DMS114 treated with DMSO at 0.1 percent for 48 hours (cell line): ENCODE data around the gene STX16.

Experiments used
- DNase-seq: peaks from one replicate; lab custom pipeline; 2025; ENCODE audit not compliant: unreplicated experiment; lab: John Stamatoyannopoulos, UW

The STX16 gene

DNA sequence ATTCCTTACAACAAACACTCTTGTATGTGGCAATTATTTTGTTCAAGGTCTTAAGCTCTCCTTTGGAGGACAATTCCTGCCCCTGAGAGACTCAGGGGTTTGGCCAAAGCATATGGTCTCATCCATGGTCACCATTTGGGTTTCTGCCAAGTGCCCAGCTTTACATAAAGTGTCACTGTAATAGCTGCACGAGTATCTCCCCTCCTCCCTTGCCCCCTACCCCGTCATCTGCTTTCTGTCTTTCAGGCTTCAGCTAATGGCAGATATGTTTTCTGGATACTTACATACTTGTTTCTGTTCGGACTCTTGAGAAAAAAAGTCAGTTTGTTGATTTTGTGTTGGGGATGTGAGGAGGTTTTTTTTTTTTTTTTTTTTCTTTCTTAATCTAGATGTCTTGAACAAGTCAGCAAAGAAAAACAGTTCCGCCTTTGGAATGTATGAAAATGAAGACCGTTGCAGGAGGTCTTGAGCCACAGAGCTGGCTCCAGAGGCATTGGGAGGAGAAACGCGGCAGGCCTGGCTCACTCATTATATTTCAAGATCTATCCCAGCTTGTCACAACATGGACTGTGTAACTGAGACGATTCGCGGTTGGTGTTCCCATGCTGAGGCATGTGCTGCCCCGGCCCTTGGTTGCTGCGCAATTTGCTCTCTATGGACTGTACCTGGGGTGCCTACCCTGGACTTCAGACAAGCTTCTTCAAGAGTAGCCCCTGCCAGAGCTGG, 32.6 kb upstream of the STX16 start:
- no peak for DNase-seq

DNA sequence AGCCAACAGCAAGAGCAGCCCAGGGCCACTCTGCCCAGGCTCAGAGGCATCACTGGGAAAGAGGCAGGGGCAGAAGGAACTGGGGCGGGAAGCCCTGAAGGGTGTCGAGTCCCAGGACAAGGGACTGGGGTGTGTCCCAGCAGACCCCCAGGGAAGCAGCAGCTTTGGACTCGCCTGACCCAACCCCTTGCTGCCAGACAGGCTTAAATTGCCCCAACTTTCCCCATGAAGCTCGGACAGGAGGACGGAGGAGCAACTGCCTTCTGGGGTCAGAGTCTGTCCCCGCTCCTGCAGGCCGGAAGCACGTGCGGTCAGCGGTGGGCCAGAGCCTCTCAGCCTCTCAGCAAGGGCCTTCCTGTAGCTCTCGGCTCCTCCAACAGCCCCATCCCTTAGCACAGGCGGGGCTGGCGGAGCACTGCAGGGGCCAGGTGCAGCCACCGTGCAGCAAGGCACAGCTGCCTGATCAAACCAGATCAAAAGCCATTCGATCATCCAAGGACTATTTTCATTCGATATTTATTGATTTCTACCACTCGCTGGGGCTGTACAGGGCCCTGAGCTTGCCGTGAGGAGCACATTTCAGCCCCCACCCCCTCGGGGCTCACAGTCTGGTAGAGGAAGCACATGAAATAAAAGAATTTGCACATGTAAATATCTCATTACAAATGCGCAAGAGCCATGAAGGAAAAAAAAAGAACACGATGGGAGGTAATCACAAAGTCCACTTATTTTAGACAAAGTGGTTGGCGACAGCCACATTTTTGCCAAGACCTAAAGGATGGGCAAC, 31.8 kb upstream of the STX16 start:
- no peak for DNase-seq

DNA sequence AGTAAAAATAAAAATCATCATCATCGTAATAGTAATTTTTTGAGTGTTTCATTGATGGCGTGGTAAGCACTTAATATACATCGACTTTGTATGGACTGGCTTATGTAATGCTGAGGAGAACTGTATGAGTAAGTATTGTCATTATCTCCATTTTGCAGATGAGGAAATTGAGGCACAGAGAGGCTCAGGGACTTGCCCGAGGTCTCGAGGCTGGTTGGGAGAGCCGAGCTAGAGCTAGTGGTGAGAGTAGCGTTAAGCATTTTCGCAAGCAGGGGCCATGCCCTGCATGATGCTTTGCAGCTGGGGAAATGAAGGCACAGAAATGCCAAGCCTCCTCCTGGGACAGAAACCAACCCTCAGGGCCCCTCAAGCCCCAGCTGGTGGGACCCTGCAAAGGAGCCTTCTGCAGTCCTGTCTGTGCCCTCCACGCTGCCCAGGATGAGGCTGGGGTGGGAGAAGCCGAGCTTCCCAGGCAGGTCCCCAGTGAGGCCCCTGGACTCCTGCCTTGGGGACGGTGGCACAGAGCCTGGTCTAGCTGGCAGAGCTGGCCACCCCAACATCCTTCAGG, 31.1 kb upstream of the STX16 start:
- DNase-seq: no peak

DNA sequence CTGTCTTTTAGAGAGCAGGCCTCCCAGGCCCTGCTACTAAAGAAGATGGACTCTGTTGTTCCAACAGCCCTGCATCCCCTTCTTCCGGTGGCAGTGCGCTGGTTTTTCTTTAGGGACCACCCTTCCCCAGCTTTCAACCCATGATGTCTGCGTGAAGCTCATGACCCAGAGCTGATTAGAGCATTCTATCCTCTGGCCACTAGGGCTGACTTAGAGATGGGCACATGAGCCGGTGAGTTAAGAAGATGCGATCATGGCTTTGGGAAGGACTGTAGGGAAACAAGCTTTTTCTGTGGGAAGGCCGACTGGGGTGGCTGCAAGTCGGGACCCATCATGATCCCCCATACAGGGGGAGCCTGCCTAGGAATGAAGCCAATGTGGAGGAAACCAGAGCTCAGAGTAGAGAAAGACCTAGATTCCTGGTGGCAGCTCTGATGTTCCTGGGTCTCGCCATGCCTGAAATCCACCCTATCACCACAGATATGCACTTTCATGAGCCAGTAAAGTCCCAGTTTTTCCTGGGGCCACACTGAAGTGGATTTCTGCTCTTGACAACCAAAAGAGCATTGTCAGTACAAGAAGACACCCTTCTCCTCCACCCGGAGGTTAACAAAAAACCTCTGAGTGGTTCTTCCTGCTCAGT, 29.1 kb upstream of the STX16 start:
- no peak for DNase-seq

DNA sequence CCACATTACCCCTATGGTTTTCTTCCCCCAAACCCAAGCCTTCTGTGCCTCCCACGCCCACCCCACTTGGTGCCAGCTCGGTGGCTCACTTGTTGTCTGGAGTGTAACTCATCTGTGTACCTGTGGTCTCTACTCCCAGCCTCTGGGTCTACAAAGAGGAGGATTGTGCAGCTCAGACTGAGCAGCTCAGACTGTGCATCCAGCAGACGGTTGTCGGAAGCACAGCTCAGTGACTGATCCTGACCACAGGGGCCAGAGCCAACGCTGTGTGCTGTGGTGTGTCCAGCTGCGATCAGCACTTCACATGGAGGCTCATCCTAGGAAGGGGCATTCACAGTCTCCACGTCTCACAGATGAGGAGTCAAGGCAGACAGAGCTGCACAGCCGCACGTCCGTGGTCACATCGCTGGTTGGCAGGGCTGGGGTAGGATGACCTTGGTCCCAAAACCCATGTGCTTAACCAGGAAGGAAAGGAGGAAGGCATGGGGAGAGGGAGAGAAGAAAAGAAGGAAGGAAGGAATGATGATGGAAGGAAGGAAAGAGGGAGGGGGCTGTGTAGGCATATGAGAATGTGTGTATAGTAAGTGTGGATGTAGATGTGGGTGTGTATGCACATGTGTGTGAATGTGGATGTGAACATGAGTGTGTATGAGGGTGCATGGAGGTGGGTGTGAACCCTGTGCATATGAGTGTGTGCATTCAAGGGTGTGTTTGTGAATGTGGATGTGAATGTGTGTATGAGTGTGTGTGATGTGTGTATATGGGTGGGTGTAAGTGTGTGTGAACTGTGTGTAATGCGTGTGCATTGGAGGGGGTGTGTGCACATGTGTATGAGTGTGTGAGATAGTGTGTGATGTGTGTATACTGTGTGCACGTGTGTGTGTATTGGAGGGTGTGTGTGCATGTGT, 28.2 kb upstream of the STX16 start:
- DNase-seq: no peak

DNA sequence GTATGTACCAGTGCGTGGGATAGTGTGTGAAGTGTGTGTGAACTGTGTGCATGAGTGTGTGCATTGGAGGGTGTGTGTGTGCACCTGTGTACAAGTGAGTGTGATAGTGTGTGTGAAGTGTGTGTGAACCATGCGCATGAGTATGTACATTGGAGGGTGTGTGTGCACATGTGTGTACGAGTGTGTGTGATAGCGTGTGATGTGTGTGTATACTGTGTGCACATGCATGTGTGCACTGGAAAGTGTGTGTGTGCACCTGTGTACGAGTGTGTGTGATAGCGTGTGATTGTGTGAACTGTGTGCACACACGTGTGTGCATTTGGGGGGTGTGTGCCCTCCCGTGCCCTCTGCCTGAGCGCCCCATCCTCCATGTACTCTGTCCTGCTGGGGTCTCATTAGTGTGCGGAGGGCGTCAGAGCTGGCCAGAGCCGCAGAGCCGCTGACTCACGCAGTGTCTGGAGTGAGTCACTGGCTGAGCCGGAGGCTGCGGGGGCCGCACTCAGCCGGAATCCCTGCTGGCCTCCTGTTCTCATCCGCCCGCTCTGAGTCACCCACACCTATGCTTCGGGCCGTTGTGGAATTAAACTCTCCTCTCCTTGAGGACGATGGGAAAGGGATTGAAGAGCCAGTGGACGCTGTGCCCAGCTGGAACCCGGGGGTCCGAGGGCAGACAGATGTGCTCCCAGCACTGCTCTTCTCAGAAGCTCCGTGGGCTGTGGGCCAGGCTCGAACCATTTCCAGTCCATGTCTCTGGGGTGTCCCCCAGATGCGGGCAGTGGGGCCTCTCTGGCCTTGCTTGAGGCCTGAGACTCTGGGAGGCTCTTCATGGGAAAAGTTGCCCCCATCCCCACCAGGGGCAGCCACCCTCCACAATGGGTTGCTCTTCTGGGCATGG, 27.3 kb upstream of the STX16 start:
- DNase-seq: no peak

DNA sequence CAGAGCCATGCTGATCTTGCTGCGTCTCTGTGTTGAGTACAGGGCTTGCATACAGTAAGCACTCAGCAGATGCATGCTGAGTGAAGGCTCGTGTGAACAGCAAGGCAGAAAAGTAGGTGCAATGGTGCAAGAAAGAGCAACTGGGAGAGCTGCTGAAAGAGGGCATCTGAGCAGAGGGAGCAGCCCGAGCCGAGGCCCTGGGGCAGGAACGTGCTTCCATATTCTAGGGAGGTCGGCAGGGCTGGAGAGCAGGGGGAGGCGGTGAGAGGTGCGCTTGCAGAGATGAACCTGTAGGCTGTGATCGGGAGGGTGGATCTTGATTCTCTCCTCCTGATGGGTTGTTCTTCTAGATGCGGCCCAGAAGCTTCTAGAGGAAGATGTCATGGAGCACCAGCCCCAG, 26.4 kb upstream of the STX16 start:
- no peak for DNase-seq

DNA sequence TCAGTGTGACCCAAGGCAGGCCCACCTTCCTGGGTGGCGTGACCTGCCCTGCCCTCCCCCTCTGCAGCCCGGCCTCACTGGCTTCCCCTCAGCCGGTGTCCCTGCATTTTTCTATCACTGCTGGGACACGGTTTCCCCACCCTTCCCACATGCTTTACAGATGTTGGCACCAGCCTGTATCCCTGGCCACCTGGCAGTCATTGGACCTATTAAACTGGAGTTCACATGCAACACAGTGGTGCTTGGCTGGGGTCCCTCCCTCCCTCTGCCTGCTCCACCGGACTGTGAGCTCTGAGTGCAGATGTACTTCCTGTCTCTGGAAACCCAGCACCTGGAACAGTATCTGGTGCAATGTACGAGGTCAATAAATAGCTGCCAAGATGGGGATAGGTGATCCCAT, 25.5 kb upstream of the STX16 start:
- no peak for DNase-seq

DNA sequence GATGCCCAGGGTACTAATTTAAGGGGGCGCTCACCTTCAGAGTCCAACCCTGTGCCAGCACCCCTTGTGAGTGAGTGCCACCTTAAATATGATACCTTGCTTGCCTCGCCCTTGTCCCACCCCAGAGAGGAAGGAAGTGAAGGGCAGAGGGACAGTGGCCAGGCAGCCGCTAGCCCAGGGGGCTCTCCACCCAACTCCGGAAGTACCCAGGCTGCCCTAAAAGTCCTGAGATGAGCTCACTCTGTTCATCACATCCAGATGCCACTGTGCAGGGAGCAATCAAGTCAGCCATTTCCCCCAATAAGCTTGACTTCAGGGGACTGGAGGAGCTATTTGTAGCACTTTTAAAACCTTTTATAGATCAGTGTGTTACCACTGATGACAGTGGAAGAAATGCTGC, 25.0 kb upstream of the STX16 start:
- no peak for DNase-seq

DNA sequence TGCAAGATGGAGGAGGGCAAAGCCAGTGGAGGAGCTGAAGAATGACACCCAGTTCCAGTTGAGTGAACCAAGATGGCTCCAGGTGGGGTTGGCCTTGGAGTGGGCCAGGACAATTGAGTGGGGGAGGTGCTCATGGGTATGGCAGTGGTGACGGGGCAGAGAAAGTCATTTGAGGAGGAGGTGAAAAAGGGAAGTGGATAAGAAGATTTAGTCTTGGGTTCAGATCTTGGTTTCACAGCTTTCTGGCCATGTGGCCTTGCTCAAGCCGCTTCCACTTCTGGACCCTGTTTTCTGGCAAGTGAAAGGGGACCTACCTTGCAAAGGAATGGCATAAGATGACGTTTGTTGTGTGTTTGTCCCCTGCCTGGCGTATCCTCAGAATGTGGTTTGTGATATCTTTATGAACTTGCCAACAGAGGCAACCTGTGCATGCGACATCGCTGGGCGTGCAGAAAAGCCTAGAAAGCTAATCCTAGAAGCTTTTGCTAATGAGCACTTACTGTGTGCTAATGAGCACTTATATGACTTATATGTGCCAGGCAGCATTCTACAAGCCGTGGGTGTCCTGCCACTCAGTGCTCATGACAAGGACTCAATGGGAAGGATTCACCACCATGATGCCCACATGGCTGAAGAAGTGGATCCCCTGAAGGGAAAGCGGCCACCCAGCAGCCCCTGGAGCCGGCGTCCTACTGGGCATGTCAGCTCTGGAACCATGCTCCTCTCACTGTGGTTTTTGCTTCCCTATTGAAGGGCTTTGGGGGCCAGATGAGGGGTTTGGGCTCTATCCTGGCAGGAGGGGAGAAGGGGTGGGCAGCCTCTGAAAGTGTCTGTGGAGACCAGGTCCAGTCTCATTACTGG, 23.6 kb upstream of the STX16 start:
- DNase-seq: no peak

DNA sequence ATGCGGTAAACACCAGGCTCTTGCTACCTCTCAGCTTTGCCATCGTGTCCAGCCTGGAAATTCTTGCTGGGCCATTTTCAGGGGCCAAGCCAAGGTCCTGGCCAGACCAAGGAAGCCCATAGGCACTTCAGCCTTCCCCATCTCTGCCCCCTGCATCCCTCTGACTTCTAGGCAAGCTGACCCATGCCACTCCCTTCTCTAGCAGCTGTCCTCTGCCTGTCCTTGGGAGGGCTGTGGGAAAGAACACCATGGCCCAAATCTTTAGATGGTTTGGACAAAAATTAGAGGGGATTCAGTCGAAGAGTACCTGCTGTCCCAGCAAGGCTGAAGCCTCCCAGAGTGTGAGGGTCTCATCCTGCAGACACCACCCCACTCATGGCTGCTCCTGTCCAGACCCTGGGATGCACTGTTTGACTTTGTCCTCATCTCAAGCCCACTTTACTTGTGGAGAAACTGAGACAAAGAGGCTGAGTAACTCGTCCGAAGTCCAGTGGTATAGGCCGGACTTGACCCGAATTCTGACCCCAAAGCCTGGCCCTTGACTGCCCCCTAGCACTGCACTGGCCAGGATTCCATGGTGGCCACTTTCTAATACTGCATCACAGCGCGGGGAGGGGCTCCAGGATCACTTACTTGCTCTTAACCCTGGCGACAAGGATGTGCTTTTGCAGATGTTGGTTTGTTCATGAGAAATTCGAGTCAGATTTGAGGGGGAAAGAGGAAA, 22.4 kb upstream of the STX16 start:
- no peak for DNase-seq

DNA sequence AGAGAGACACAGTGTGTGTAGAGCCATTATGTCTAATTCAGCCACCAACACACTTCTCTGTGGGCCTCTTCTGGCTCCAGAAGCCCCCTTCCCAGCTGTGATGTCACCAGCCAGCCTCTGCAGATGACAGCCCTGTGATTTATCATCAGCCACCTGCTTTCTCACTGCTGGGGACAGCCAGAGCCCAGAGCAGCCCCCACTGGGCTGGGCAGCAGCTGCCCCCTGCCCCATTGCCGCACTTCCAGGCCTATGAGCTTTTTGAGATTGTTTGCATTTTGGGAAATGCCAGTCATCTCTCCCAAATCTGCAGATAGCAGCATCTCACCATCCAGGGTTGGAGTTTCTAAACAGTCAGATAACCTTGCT, 21.9 kb upstream of the STX16 start:
- no peak for DNase-seq

DNA sequence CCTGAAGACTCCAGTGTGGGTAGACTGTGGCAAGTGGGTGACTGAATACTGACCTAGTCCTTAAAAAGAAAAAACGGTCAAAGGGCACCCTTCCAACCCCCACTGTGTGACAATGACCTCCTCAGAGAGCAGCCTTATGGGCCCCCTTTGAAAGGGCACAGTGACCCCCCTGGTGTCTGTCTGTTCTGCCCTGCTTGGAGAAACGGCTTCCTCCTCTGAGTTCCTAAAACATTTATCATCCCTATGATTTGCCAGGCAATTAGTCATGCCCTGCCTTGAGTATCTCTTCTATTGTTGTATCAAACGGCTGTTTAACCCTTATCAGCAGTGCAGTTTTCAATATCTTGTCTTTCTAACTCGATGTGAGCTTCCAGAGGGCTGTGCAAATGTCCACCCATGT, 21.0 kb upstream of the STX16 start:
- DNase-seq: no peak

DNA sequence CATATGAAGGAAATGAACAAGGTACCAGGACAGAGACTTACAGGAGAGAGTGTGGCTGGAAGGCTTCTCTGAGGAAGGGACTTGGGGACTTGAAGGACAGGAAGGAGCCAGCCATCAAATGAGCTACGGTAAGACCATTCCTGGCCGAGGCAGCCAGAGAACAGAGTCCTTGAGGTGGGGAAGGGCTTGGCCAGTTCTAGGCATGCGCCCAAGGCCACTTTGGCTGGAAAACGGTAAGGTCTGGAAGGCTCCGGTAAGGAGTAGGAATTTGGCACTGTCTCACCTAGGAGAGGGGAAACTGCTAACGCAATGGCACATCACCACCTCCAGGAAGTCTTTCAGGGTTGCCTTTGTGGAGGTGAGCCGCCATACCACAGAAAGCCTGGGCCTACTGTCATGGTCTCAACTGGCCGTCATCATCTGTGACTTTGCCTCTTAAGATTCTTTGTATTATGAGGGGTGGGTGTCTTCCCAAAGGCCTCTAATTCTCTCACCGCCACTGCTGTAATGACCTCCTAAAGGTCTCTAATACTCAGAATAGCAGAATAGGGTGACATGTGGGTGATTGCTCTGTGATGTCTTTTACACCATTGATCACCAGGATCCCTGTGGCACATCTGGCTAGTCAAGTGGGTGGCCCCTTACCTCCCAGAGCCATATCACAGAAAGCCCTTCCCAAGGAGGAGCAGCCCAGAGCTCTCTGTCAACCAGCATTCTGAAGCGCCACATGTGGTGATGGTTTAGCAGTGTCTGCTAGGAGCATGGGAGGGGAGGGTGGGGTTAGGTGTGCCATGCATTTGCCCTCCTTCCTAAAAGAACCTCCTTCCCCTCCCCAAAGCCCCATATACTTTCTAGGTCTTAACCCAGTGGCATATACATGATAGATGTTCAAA, 17.7 kb upstream of the STX16 start:
- no peak for DNase-seq

DNA sequence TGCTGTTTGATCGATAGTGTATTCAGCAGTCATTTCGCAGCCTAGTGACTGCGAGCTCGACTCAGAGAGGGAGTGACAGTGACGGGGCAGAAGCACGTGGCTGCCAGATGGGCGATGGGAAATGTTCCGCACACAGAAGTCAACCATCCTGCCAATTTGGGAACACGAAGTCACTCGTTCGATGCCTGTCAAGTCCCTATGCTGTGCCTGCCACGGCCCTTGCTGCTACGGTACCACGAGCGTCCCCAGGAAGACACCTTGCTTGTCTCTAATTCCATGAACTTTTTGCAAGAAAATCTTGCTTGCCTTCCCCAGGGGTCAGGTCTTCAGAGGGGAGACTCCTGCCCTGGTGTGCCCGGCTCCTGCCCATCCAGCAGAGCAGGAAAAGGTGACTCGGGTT, 17.0 kb upstream of the STX16 start:
- no peak for DNase-seq

DNA sequence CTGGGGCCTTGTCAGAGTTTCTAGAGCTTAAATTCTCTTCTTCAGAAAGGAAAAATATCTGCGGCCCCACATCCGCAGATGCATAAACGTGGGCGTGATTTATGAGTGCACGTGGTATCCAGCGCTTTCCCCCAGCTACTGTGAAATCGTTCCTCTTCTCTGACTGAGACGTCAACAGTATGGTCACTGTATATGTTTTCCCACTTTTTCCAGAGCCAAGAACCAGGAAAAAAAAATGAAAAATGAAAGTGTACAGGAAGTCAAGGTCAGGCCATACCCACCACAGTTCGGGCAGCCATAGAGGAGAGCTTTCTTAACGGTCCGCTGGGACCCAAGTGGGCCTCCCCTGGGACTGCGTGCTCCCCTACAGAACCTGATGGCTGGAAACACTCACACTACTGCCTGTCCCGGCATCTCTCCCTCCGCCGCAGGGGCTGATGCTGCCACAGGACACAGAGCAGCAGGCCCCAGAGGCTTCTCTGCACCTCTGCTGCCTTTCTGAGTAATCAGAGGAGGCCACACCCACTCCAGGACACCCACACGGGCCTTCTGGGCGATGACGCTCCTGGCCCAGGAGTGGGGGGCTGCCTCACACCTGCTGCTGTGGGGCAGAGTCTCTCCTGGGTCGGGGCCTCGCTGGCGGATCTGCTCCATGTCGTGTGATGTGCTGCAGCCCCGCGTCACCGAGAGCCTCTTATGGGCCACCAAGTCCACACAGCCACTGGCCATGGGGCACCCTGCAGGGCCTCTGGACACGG, 16.4 kb upstream of the STX16 start:
- no peak for DNase-seq

DNA sequence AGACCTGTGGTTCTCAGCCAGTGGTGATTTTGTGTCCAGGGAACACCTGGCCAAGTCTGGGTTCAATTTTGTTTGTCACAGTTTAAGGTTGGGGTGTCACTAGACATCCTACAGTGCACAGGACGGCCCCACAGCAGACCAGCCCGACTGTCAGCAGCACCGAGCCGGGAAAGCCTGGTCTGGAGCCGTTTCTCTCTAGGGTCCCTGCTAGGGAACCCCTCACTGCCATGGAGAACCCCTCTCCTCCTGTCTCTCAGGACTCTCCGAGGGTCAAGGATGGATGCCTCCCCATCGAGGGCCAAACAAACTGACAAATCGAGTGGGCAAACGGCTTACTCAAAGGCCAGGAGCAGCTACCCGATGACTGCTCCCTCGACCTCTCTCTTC, 15.8 kb upstream of the STX16 start:
- no peak for DNase-seq
